Hematopoietic multipotent progenitor cell treated with erythropoietin and hydrocortisone succinate and interleukin-3 and kit ligand, for 8 days (in vitro differentiated cells): Measurements from ENCODE around the gene FAM3C.
A peak's percentile ranks its signal among the peaks of the same experiment; 100 is the strongest.

Experiments
- DNase-seq: peaks from one replicate; pipeline ENCODE4 v3.0.0-alpha.2; 2015

Gene FAM3C

DNA sequence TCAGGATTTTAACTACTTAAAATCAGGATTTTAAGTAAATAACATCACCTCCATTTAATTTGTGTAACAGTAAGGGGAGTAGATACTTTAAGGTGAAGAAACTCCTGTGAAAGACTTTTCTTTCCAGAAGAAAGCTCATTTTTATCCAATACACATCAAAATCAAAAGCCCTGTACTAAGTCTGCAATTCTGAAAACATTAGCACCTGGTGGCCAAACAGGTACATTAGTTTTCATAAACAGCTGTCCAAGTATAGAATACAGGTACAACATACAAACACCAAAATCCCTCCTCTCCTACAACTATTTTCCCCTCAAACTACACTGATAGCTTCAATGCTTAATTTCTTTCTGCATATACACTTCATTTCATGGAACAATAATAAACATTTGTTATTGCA, 22.9 kb downstream of the FAM3C start:
- DNase-seq = no peak

DNA sequence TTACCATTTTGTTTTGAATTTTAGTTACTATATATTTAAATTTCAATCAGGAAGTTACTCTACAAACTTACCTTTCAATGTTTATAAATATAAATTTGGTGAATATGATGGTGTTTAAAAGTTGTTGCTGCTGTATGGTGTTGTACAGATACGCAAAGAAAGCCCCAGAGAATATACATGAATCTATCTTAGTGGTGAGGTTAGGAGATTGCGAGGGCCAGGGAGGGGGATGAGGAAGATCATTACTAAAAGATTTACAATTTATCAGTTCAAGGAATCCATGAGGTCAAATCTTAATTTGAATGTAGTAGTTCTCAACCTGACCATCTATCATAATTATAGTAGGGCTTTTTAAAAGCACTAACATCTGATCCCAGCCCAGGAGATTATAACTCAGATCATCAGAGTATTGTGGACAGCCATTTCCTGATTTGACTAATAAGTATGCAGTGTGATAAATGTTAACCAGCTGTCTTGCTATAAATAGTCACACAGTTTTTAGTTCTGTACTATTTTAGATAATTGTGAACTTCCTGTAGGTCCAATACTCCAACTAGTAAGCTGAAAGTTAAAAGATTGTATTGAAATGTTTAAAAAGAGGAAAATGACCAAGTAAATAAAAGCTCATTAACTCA, 23.6 kb downstream of the FAM3C start:
- DNase-seq = no peak

DNA sequence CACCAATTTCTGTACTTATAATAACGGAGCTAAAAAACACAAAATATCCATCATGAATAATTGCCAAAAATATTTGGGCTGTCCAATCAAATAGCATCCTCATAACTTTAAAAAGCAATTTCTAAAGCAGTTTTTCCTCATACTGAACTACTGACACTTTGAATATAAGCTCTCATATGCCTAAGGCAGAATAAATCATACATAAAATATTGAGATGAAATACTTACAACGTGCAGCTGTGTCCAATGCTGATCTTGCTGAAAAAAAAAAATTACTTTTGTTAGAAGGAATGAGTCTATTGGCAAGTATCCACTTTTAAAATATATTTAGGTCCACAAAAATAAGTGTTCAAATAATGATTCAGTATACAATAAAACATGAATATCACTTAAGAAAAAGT, 24.2 kb downstream of the FAM3C start:
- no peak for DNase-seq

DNA sequence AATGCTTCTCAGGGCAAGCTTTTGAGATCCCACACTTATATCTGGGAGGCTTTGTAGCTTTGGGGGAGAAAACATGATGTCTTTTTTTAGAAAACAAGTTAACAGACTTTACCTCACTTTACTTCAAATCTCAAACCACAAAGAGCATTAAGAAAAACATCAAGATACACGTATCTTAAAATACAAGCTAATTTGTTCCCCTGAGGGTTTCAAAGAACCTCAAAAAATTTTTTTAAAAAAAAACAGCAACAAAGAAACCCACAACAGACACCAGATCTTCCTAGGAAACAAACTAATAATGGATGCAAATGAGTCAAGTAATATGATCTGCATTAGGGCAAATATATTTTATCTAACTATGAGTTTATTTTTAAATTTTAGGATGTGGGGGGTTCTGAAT, 24.7 kb downstream of the FAM3C start:
- no peak for DNase-seq

DNA sequence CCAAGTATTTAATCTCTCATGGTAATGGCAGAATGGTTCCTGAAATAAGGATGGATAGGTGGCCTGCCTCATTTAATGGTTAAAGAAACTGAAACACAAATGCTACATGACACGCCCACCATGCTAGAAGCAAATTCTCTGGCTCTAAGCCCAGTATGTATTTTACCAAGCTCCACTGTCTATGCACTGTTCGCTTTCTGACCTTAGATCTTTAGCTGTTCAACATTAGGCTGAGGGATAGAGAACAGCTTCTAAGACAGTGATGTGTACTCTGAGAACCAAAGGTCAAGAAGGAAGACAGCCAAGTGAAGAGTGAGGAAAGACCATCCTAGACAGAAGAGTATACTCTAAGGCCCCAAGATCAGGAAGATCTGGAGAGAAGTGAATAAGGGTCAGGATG, 26.6 kb downstream of the FAM3C start:
- no peak for DNase-seq

DNA sequence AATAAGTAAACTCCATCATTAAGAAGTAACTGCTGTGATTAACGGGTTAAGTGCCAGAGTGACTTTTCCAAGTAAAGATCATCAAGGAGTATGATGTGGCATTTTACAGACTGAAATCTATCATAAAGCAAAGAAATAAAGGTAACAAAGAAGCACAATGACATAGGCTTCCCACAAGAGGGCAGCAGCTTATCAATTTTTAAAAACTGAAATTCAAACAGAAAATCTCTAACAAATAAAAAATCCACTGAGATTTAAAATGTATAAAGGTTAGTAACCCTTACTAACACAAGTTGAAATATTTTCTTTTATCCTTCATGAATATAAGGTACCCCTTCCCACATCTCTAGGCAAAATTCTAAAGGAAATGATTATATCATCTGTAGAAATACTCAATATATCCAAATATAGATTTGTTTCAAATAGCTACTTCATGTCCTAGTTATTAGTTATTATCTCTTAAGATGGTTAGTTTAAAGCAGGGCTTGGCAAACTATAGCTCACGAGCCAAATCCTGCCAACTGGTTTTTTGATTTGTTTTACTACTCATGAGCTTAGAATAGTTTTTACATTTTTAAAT, 29.2 kb downstream of the FAM3C start:
- DNase-seq = peak; percentile 52

DNA sequence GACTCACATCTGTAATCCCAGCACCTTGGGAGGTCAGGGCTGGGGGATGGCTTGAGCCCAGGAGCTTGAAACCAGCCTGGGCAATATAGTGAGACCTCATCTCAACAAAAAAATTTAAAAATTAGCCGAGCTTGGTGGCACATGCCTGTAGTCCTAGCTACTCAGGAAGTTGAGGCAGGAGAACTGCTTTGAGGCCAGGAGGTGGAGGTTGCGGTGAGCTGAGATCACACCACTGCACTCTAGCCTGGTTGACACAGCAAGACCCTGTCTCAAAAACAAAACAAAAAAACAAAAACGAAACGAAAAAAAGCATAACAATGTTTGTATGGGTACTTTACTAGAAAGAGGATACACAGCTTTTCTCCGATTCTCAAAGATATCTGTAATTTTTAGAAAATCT, 35.5 kb downstream of the FAM3C start:
- no peak for DNase-seq

DNA sequence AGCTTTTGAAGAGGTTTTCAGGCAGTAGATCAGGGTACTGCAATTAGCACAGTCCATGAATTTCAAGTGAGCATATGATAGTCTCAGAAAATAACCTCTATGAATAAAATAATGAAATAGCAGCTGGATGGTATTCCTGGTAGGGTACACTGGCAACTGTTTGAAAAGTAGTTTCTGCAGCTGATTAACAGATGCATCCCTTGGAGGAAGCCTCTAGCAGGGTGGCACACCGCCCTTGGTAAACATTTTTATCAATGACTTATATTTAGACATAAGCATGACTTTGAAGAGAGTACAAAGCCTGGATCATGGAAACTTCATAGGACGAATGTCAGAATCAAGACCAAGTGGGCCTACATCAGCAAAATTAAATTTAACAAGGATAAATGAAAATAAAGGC, 40.5 kb downstream of the FAM3C start:
- no peak for DNase-seq

DNA sequence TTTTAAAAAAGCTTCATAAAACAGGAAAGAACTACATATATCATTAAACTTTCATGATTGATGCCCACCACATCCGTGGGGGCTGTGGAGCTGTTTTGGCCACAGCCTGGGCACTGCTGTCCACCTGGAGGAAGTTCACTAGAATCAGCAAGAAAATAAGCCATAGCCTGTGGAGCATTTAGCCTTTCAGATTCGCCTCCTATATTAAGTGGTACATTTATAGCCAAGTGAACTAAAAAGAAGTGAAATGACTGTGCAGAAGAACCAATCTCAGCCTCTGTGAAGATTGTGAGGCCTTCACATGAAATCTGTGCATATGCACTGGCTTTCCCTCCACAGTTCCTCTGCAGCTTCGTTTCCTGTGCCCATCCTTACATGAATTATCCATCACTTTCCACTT, 43.8 kb downstream of the FAM3C start:
- no peak for DNase-seq

DNA sequence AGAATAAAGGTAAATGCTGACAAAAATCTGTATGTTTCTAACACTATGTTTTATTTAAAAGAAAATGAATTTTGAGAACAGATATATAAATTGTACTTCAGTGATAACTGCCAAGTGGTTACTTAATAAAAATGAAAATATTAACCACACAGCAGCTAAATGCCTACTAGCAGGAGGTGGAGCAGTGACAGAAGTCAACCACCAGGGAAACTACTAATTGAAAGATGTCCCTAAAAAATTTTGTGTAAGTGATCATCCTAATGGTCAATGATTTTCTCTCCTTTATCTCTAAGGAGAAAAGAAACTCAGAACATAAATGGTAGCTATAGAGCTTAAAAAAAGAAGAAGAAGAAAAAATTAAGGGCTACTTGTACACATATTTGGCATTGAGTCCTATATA, 44.4 kb downstream of the FAM3C start:
- DNase-seq = no peak

DNA sequence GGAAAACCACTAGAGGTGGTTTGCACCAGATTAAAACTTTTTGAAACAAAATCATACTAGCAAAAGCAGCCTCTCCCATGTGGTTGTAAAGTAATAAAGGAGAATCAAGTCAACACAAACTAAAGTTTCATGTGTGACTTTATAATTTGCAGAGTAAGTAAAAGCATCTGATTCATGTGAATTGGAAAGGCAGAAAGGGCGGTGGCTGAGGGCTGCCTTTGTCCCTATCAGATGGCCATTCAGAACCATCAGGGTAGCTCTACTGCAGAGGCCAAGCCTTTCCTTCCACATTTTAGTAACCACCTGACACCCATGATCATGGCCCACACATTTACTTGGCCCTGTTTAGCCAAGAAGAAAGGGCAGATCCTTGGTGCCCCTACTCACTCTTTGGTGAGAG, 51.6 kb downstream of the FAM3C start:
- no peak for DNase-seq

DNA sequence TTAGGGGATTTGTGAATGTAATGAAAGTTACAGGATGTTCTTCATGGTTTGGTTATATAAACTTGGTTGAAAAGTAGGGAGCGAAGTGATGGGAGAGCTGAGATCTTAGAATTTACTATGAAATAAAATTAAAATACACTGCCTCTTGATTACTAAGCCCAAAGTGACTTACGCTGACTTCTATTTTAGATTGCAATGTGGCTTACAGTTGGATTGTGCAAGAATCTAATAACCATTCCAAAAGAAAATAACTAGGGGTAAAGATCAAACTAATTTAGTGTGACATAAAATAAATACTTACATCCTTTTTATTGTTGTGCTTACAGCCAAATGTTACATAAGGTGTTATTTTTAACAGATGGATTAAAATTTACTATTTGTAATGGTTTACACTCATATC, 52.0 kb downstream of the FAM3C start:
- DNase-seq = no peak

DNA sequence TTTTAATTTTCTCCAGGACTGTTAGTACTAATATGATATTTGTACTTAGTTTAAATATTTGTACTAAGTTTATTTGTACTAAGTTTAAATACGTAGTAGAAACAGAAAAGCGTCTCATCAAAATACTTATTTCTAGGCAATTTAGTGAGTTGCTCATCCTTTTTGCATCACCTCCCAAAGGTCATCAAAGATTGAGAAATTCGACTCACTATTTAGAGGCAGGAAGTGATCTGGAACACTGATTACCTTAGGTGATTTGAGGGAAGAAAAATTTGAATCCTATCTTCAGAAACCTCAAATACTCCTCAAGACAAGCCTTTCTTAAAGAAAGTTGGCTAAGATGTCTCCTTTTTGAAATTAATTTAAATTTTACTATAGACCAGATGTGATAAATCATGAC, 52.8 kb downstream of the FAM3C start:
- no peak for DNase-seq

DNA sequence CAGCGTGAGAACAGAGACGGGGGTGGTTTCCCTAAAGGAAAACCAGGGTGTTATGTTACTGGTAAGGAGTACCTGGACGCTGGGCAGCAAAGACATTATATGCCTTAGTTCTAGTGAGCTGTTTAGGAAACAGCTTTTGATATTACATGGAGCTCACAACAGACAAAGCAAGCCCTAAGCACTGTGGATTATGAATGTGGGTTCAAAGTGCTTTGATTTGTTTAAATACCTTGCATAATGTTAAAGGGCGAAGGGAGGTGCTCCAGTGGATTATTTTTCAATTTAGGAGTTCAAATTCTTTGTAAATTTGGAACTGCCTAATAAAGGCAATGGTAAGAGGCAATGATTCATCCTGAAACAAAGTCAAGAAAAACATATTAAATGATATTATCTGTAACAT, 53.5 kb downstream of the FAM3C start:
- DNase-seq = no peak

DNA sequence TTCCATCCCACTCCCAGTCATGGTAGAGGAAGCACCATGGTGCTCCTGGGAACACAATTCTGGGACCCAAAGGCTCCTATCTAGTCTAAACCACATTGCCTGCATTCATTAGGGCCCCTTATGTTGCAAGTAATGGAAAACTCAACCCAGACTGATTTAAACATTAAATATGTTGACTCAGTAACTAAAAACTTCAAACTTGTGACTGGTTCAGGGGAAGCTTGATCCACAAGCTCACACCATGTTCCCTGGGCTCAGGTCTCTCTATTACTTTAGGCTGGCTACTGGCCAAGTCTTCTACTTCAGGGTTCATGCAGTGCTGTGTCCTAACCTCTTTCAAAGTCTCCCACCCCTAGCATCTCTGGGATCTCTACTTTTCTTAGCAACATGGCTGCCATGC, 54.2 kb downstream of the FAM3C start:
- DNase-seq = no peak

DNA sequence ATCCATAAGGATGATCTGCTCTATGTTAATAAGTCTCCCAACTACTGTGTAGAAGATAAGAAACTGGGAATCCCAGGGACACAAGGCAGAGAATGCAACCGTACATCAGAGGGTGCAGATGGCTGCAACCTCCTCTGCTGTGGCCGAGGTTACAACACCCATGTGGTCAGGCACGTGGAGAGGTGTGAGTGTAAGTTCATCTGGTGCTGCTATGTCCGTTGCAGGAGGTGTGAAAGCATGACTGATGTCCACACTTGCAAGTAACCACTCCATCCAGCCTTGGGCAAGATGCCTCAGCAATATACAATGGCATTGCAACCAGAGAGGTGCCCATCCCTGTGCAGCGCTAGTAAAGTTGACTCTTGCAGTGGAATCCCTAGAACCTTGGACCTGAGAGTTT, 57.0 kb downstream of the FAM3C start:
- no peak for DNase-seq

DNA sequence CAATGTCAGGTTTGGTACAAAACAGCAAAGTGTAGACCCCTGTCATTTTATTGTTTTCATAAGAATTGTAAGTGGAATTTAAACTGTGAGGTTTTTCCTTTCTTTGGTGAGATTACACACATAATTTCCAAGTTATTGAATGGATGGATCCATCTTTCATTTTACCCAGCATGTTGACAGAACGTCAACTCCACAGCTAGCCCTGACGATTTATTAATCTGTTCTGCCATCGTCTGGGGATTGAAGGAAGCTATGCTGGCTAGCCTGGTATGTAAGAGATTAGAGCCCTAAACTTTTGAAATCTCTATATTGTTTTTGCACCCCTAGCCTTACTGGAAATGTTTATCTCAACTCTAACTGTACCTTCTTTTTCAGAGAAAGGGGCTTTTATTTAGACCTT, 58.7 kb downstream of the FAM3C start:
- no peak for DNase-seq

DNA sequence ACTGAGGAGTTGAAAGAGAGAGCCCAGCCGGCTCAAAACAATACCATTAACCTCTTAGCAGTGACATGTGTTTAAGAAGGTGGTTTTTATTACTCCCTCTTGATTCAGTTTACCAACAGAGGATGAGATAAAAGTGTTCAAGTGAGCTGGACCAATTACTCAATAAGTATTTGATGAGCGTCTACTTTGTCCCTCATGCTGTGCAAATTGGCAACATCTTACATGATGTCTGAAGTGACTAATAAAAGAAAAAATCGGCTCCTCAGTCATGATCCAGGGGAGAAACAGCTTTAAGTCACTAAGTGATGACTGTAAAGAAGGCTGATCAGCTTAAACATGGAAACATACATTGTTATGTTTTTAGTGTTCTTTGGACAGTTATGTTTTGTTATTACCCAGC, 59.5 kb downstream of the FAM3C start:
- DNase-seq = no peak

DNA sequence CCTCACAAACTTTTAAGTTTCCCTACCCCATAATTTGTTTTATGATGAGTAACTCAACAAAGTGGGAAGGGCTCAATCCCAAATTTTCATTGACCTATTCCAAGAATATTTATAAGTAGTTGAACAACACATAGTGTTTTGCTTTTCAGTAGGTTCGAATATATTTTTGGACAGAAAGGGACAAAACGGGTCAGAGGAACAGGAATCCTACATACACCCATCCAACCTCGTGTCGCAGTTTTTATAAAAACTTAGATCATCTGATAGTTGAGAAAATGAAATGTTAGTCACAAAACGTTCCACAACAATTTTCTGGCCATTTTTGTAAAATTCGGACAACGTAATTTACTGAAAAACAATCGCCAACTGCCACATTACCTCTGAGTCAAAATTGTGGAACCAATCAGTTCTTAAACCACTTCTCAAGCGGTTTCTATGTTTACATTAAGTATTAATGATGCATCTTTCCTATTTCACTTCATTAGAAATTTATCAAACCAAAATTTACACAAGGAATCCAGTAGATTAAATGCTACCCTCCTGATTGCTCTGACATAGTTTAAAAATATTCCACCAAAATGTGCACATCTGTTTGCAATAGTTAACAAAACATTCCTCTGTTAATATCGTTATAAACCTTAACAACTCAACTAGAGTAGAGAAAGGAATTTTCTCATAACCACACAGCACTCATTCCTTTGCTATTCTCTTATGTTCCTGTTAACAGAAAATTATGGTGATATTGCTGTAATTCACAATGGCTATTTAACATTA, 61.0 kb downstream of the FAM3C start:
- DNase-seq = no peak

DNA sequence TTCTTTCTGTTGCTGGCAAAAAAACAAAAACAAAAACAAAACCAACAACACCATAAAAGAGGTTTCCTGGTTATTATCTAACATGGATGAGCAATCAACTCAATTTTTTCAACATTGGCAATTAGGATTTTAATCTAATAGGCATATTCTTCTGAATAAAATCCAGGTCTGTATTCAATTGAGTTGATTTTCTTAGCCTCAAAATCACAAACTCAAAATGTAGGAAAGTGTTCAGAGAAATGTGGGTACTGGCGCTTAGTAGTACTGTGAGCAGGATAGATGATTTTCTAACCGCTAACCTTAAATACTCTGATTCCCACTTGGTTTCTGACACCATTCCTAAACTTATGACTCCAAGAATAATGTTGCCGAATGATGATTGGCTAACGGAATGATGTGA, 61.7 kb downstream of the FAM3C start:
- DNase-seq = no peak

DNA sequence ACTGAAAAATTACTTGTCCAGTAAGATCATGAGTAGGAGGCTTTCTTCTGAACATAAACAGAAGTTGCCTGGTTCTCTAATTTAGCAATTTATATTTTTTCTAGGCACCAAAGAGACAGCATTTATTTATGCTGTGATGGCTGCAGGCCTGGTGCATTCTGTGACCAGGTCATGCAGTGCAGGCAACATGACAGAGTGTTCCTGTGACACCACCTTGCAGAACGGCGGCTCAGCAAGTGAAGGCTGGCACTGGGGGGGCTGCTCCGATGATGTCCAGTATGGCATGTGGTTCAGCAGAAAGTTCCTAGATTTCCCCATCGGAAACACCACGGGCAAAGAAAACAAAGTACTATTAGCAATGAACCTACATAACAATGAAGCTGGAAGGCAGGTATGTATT, 64.5 kb downstream of the FAM3C start:
- DNase-seq = no peak

DNA sequence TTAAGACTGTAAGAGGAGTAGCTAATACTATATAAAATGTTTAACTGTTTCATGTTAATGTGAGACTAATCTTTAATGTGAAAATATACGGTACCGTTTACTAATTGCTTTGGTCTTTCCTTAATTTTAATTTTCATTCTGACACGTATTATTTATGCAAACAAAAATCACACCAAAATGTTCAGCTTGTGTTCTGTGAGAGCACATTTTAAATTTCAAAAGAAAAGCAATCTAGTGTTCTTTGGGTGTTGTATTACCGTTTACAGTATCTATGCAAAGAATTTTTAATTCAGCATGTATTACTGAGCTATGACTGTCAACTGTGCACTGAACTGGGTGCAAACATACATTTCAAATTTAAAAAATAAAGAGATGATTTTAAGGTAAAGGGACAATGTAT, 65.1 kb downstream of the FAM3C start:
- DNase-seq = no peak

DNA sequence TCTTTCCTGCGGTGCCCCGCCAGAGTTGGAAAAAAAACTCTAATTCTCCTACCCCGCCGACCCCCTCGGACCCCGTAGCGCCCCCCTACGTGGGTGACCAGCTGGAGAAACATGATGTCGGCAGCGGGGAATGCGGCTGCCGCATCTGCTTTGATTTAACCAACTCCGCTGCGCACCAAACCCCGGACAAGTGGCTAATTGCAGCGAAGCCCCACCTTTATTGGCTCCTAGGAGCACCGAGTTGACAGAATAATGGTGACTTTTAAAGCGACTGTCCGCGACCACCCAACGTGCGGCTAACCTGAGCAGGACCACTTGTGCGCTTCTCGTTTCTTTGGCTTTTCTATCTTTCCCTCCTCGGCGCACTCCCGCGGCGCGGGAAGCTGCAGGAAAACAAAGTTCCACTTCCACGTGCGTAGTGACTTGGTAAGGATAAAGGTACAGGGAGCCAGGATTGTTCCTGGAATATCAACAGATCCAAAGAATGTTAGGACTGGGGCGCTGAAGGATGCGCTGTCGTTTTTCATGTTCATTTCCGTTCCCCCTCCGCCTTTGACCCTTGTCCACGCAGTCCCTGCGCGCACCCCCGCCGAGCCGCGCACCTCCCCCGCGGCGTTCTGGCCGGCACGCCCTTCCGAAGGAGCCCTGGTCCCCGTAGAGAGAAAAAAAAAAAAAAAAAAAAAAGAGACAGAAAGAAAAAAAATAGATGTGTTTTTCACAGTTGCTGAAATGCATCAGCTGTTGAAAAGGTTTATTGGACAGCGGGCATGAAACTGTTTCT, 65.9 kb downstream of the FAM3C start:
- no peak for DNase-seq
